ACC112 (cell line): ENCODE data around the gene TP53AIP1.

Source experiments
- H2AFZ ChIP-seq: fragments of 200-600 bp; sonication (generic); one replicate; pipeline ENCODE4 v1.6.0; 2017; ENCODE audit warnings: antibody characterized with exemption, low read length; ENCODE audit not compliant: unreplicated experiment
- H3K27ac ChIP-seq: fragments of 200-600 bp; sonication (generic); 2 replicates; pipeline ENCODE4 v1.5.1; 2014; ENCODE audit warnings: low read depth, mild to moderate bottlenecking, antibody characterized with exemption, low read length, moderate library complexity
- H3K27me3 ChIP-seq: fragments of 200-600 bp; sonication (generic); 2 replicates; pipeline ENCODE4 v1.6.1; 2014; ENCODE audit warnings: mild to moderate bottlenecking, antibody characterized with exemption, low read length, moderate library complexity, mixed read lengths; ENCODE audit not compliant: insufficient read depth
- H3K36me3 ChIP-seq: fragments of 200-600 bp; sonication (generic); 2 replicates; pipeline ENCODE4 v1.6.1; 2016; ENCODE audit warnings: mild to moderate bottlenecking, antibody characterized with exemption, low read length, moderate library complexity, mixed read lengths; ENCODE audit not compliant: insufficient read depth
- H3K4me1 ChIP-seq: fragments of 200-600 bp; sonication (generic); one replicate; pipeline ENCODE4 v1.6.1; 2016; ENCODE audit warnings: low read length, mixed read lengths; ENCODE audit not compliant: insufficient read depth, unreplicated experiment, control insufficient read depth
- H3K4me3 ChIP-seq: fragments of 200-600 bp; sonication (generic); 2 replicates; pipeline ENCODE4 v1.5.1; 2014; ENCODE audit warnings: mild to moderate bottlenecking, low read depth, low read length
- H3K79me2 ChIP-seq: fragments of 200-600 bp; sonication (generic); one replicate; pipeline ENCODE4 v1.6.0; 2016; ENCODE audit warnings: low read length; ENCODE audit not compliant: control insufficient read depth, unreplicated experiment, insufficient read depth

The TP53AIP1 gene

GRCh38 chr11:128906185-128907050, 36.3 kb downstream of the TP53AIP1 start:
- no peaks in the 10 kb centered on the region for H3K27me3 ChIP-seq

DNA sequence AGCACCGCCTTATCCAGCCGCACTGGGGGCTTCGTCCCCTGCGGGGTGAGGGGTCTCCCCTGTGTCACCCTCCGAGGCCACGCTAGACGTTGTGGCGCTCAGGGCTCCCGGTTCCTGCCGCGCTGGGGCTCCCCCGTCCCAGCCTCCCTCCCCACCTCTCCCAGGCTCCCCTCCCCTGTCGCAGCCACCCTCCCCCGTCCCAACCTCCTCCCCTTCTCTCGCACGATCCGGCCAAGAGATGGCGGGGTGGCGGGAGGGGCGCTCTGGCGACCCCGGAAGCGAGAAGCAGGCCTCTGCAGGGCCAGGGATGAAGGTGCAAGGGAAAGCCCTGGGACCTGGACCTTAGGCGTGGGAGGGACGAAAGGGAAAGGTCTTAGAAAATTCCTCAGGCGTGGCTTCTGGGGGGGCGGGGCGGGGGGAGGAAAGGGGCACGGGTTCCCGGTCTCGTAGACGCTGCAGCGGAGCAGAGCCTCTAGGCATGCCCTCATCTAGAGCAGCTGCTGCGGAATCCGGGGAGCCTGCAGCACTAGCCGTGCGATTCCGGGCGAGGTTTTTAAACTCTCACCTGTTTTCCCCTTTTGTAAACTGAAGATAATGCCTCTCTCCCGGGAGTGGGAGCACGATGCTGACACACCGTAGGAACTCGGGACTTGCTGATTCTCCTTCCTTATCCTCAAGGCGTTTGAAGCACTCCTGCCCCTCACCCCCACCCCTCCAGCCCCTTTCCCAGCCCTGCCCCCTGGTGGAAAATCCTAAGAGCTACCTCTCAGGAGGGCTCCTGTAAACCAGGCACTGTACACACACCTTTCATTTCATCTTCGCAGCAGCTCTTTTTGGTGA, 37.1 kb downstream of the TP53AIP1 start:
- Histone ChIP-seq H3K79me2 (no peaks in the 10 kb centered on the region), H3K4me3 (peak overlapping the region; percentile 84), H3K27ac (no peak overlapping the region), H3K4me1 (peaks cover 29% of the 10 kb centered on the region), H3K36me3 (no peaks in the 10 kb centered on the region), H2AFZ (peak overlapping the region; percentile 20), H3K27me3 (no peaks in the 10 kb centered on the region)

More at GRCh38 chr11:128906185-128907050, 36.3 kb downstream of the TP53AIP1 start:
- no peak overlapping the region for H2AFZ ChIP-seq
- H3K36me3 ChIP-seq: no peaks in the 10 kb centered on the region
- peaks cover 29% of the 10 kb centered on the region for H3K4me1 ChIP-seq
- H3K4me3 ChIP-seq: peak overlapping the region; percentile 84
- H3K79me2 ChIP-seq: no peaks in the 10 kb centered on the region
- no peak overlapping the region for H3K27ac ChIP-seq

DNA sequence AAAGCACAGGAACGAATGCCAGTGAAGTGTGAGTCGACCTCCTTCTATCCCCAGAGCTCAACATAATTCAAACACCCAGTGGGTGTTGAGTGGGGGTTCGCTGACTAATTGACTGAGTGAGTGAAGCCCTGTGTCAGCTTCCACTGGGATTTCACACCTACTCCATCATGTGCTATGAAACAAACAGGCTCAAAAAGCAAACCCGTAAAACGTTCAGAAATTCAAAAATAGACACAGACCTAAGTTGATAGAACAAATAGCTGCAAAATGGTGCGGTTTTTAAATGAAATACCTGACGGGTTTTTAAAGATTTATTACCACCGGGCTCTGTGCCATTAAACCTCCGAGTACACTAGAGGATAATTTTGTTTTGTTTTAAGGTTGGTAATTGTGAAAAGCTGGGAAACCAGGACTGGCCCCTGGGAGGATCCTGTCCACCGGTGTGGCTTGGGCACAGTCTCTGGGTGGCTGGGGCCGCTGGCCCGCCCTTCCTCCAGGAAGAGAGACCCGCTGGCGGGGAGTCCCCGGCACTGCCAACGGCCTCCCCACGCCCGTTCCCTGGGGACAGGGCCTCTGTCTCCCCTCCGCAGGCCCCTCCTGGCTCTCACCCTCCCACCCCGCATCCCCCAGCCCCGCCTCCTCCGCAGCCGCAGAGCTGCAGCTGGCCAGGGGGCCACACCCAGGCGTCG, 37.9 kb downstream of the TP53AIP1 start:
- peaks cover 29% of the 10 kb centered on the region for H3K4me1 ChIP-seq
- H3K27me3 ChIP-seq: no peaks in the 10 kb centered on the region
- H2AFZ ChIP-seq: peak overlapping the region; percentile 20
- H3K27ac ChIP-seq: no peak overlapping the region
- H3K36me3 ChIP-seq: no peaks in the 10 kb centered on the region
- H3K79me2 ChIP-seq: no peaks in the 10 kb centered on the region
- peak overlapping the region; percentile 84 for H3K4me3 ChIP-seq

DNA sequence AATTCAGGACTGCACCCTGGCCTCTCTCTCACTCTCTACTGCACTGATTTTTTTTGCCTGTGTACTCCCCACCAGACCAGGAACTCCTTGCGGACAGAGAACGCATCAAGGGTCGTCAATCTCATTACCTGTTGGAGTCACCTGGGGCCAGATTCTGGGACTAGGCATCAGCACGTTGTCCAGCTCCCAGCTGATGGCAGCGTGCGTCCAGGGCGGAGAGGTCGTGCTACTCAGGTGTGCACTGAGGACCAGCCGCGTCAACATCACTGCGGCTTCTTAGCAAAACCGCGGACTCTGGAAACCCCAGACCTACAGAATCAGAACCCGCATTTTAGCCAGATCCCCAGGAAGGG, 38.4 kb downstream of the TP53AIP1 start:
- peaks cover 28% of the 10 kb centered on the region for H3K4me1 ChIP-seq
- no peaks in the 10 kb centered on the region for H3K36me3 ChIP-seq
- no peaks in the 10 kb centered on the region for H3K27me3 ChIP-seq
- no peaks in the 10 kb centered on the region for H3K79me2 ChIP-seq
- H2AFZ ChIP-seq: no peak overlapping the region
- no peak overlapping the region for H3K27ac ChIP-seq
- H3K4me3 ChIP-seq: no peak overlapping the region

GRCh38 chr11:128903248-128904061, 39.2 kb downstream of the TP53AIP1 start:
- H3K27me3 ChIP-seq: no peaks in the 10 kb centered on the region

DNA sequence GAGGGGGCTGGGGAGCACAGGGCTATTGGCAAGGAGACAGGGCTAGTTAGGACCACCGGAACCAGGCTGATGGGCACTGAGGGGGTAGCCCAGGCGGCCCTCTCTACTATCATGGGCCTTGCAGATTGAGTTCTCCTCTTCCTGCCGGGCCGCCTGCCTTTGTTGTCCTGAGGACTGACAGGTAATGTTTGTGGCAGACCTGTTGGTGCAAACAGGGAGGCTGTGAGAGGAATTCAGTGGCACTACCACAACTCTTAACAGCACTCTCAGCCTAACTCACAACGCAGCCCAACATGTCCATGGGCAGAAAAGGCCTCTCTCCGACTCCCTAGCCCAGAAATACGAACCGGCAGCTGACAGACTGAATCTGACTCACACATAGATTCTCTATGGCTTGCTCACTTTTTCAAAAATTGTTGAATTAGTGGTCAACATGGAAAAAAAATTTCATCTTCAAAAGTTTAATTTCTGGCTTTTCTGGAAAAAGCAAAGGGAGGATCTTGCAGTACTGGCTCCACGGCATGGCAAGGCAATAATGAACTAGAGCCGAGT, 40.1 kb downstream of the TP53AIP1 start:
- Histone ChIP-seq H2AFZ (no peak overlapping the region), H3K4me3 (no peak overlapping the region), H3K36me3 (no peaks in the 10 kb centered on the region), H3K27me3 (no peaks in the 10 kb centered on the region), H3K4me1 (peaks cover 12% of the 10 kb centered on the region), H3K79me2 (no peaks in the 10 kb centered on the region), H3K27ac (no peak overlapping the region)

More at GRCh38 chr11:128903248-128904061, 39.2 kb downstream of the TP53AIP1 start:
- no peak overlapping the region for H3K27ac ChIP-seq
- H3K36me3 ChIP-seq: no peaks in the 10 kb centered on the region
- no peak overlapping the region for H2AFZ ChIP-seq
- H3K79me2 ChIP-seq: no peaks in the 10 kb centered on the region
- H3K4me1 ChIP-seq: peaks cover 21% of the 10 kb centered on the region
- no peak overlapping the region for H3K4me3 ChIP-seq

- H3K4me3 ChIP-seq: no peak overlapping the region
- H3K36me3 ChIP-seq: no peaks in the 10 kb centered on the region
- no peak overlapping the region for H3K27ac ChIP-seq
- H3K4me1 ChIP-seq: peaks cover 10% of the 10 kb centered on the region
- H3K27me3 ChIP-seq: no peaks in the 10 kb centered on the region
- H3K79me2 ChIP-seq: no peaks in the 10 kb centered on the region
- H2AFZ ChIP-seq: no peak overlapping the region
These were observed 40.8 kb downstream of the TP53AIP1 start for GRCh38 chr11:128901653-128902514.

DNA sequence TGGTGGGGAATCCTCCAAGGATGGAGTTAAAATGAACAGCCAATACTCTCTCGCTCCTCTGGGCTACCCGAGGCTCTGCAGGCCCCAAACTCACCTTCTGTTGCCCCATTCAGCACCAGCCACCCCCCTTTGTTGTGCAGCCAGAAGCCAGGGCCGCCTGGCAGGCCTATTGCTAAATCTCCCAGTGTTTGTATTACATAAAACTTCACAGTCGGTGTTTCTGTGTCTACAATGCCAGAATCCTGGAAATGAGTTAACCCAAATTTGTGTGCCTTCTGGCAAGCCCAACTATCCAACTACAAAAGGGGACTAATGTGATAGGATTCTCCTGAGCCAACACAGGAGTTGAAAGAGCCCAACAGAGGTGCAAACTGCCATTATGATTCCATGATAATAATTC, 42.2 kb downstream of the TP53AIP1 start:
- H3K4me3 ChIP-seq: no peak overlapping the region
- H3K4me1 ChIP-seq: peaks cover 10% of the 10 kb centered on the region
- H3K36me3 ChIP-seq: no peaks in the 10 kb centered on the region
- no peaks in the 10 kb centered on the region for H3K27me3 ChIP-seq
- H3K27ac ChIP-seq: no peak overlapping the region
- H2AFZ ChIP-seq: no peak overlapping the region
- H3K79me2 ChIP-seq: no peaks in the 10 kb centered on the region

- Histone ChIP-seq H3K27me3 (no peaks in the 10 kb centered on the region), H3K4me1 (peaks cover 10% of the 10 kb centered on the region), H2AFZ (no peak overlapping the region)
These were observed 43.9 kb downstream of the TP53AIP1 start for GRCh38 chr11:128898580-128899344.

More at GRCh38 chr11:128898580-128899344, 43.9 kb downstream of the TP53AIP1 start:
- no peaks in the 10 kb centered on the region for H3K79me2 ChIP-seq
- no peaks in the 10 kb centered on the region for H3K36me3 ChIP-seq
- H3K4me3 ChIP-seq: no peak overlapping the region
- no peak overlapping the region for H3K27ac ChIP-seq
